ENCODE results near the gene ATP5PO.

GRCh38 chr21:33883118-33883517 is 32.5 kb downstream of the ATP5PO start:
- TF ChIP-seq EZH2 (IDR thresholded peaks at IDR 0.05) (no peak), POLR2AphosphoS5 (IDR thresholded peaks at IDR 0.05; ENCODE audit: borderline replicate concordance, low read depth, low read length) (no peak)
